Lower leg skin (tissue), 3 donors: Measurements from ENCODE around the gene PYM1.
A peak's percentile ranks its signal among the peaks of the same experiment; 100 is the strongest.

Source experiments
- CTCF ChIP-seq, 3 donors: fragments of 450-650 bp; IDR thresholded peaks; one replicate each; pipeline ENCODE4 v1.5.1; 2016; ENCODE audit warnings: antibody characterized with exemption in 3 of 3, mild to moderate bottlenecking in 3 of 3, moderate library complexity in 2 of 3
- POLR2A ChIP-seq, 2 donors: fragments of 450-650 bp; IDR thresholded peaks; one replicate each; pipeline ENCODE4 v1.6.1; 2016 to 2017; ENCODE audit warnings: antibody characterized with exemption in 2 of 2, mild to moderate bottlenecking in 1 of 2, moderate library complexity in 1 of 2

DNA sequence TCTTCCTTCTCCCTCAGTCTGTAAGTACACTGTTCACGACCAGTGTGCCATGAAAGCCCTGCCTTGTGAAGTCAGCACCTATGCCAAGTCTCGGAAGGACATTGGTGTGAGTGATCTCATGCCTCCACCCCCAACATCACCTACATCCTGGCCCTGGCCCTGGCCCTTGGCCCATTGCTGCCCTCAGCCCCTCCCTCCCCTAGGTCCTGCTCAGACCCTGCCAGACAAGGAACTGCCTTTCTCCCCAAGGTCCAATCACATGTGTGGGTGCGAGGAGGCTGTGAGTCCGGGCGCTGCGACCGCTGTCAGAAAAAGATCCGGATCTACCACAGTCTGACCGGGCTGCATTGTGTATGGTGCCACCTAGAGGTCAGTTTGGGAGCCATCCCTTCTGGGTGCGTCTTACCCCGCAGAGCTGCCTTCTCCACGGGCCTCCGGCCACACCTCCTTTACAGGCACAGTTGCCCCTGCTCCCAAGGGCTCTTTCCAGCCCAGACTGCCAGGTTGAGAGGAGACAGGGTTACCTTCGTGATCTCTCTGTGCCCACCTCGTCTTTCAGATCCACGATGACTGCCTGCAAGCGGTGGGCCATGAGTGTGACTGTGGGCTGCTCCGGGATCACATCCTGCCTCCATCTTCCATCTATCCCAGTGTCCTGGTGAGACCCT, 12.5 kb upstream of the PYM1 start:
- TF ChIP-seq CTCF (IDR thresholded peaks at IDR 0.05), result peak in 1 of 3 donors; percentile 84
- no peak for TF ChIP-seq POLR2A (IDR thresholded peaks at IDR 0.05)
